NCI-H2227 treated with DMSO at 0.1 percent for 48 hours (cell line): ENCODE data around the gene TBL1X.
A peak's percentile ranks its signal among the peaks of the same experiment; 100 is the strongest.

Experiments
- DNase-seq: peaks from one replicate; lab custom pipeline; 2025; lab: John Stamatoyannopoulos, UW

The TBL1X gene

DNA sequence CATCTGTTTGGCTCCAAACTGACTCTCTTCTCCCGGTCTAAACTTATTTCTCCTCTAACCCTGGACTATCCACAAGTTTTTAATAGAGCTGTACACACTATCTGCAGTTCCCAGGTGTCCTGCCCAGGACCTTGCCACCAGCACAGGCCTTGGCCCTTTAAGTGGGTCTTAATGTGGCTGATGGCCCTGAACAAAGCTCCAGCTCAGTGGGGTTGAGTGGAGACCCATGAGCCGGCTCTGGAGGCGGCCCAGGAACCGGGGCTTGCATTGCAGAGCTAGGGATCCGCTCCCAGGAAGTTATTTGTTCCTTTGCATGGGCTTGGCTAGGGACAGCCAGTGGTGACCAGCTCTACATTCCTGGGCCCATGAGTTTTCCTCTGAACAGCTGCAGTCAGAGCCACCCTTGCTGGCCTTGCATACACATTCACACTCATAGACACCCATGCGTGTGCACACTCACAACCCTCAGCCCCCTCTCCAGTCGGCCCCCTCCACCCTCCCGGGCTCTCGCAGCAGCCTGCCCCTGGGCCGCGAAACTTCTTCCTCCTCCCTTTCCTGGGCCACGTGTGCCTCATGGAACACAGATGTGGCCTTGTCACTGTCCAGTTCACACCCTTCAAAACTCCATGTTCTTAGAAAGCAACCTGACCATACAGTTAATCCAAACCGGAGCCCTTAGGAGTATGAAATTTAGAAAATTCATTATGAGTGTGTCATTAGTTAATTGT lies 242.6 kb downstream of the TBL1X start:
- DNase-seq: no peak

DNA sequence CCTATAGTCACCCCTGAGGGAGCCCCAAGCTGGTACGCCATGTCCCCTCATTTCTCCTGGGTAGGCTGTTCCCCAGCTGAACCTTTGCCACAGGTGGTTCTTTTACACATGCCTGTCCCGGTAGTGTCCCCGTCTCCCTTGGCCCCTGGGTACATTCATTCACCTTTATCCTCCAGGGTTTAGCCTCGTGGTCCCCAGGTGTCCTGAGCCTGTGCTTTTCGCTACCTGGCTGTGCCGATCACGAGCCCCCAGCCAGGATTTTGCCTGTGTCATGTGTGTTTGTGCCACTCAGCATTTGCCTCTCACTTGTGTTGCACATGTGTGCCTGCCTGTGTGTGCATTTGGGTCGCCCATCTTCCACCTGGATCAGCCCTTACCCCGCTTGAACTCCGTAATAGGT lies 243.2 kb downstream of the TBL1X start:
- no peak for DNase-seq

DNA sequence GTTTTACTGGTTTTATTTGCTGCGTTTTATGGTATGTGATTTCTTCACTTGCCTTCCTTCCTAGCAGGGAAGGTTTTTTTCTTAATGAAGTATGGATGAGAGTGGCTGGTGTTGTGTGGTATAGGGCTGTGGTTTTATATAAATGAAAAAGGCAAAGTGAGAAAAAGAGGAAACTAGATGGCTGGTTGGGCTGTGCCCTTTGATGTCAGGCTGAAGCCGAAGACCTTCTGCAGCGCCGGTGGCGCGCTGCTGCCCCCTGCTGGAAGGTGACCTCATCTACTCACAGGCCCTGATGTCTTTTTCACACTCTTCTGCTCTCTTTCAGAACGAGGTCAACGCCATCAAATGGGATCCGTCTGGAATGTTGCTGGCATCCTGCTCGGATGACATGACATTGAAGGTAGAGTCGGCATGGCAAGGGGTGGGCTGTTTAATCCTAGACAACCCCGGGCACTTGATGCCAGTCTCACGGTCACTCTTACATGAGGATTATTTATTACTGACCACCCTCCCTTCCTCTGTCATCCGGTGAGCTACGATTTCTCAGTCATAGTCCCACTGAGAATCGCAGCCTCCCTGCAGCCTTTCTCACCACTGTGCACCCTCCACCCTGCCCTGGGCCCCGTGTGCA lies 244.2 kb downstream of the TBL1X start:
- DNase-seq: peak; percentile 70

DNA sequence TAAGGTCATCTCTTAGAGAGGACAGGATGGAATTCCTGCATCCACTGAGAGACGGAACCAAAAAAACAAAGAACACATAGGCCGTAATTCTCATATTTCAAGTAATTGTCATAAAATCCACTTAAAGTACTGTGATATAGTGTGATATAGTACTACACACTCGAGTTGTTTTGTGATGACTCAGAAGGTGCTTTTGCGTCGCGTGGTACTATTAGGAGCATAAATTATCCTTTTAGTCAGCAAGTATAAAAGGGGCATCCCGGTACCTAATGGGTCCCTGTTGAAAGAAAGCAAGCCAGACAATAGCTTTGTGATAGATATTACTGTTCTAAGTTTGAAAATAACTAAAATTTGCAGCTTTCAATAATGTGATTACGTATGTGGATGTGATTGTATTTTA lies 245.5 kb downstream of the TBL1X start:
- DNase-seq: no peak

DNA sequence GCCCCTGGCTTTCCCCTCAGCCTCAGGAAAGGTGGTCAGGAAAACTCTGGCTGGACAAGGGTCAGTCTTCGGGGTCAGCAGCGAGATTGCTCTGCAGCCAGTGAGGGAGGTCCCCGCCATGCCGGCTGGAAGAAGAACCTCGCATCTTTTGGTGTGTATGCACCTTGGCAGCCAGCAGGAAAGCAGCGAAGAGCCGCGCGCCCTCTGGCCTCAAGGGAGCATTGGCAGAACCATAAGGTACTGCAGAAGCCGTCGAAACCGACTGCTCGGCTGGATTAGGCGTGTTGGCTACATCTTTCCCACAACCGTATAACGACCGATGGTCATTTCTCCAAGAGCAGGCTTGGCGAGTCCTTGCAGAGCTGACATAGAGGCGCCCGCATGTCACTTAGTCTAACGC lies 252.5 kb downstream of the TBL1X start:
- no peak for DNase-seq

DNA sequence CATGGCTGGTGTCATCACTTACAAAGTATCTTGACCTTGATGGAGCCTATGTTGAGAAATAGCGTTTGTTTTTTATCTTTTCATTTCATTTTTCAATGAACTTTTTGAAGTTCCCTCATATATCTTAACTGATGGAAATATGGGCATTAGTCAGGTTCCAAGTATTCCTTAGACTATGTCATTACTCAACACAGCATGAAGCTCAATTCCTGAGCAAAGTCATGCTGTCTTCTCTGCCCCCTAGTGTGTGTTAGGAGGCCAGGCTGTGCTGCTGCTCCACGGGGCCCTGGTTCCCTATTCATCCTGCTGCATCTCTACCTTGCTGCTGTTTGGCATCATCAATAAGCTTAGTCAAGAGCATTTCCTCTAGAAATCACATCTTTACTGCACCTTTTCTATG lies 259.9 kb downstream of the TBL1X start:
- no peak for DNase-seq

DNA sequence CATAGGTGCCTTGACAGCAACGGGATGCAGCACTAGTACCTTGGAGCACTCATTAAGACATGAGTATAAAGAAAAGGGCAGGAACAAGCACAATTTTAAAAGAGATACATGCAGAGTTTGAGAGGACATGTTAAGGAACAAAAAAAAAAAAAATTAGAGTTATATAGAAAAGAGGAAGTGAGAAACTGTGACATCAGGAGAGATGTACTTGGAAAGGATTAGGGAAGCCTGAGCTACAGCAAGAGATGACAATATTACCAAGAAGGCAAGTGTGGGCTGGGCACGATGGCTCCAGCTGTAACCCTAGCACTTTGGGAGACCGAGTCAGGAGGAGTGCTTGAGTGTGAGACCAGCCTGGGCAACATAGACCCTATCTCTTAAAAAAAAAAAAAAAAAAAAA lies 263.4 kb downstream of the TBL1X start:
- DNase-seq: no peak

DNA sequence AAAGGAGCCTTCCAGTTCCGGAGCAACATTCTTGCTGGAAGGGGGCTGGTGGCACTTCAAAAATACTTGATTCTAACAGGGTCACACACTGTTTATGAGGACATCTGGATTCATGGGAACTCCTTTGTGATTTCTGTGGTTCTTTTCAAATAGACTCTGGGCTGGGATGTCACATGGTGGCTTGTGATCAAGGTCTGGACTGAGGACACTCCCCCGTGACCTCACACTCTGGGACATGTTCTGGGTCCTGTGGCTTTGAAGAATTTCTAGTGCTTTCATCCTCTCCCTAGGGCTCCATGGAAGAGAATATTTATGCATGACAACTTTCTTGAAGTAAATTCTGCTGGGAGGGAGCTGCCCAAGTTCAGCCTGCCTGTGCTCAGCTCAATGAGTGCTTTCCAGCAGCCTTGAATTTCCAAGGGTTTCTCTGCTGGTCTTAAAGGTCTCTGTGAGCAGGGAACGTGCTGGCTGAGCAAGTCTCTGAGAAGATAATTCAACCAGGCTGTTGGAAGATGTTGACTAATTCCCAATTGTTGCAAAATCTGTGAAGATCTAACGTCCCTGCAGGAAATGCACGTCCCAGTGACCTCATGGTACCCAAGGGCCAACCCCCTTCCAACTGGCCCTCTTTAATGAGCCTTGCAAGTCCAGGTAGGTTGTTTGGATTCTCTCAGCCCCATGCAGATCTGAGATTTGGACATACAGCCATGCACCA lies 264.5 kb downstream of the TBL1X start:
- DNase-seq: no peak

DNA sequence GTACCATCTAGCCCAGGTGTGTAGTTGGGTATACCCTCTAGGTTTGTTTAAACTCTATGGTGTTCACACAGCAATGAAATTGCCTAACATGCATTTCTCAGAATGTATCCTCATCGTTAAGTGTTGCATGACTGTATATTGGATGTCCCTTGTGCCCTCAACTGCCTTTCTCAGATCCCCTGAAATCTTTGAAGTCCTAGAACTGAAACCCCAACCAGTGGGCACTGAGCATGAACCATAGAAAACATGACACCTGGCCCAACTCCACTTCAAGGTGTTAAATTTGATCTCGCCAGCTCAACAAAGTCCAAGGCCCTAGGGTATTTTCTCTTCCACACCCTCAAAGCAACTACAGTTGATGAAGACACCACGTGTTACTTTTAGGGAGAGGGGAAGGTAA lies 265.2 kb downstream of the TBL1X start:
- no peak for DNase-seq

DNA sequence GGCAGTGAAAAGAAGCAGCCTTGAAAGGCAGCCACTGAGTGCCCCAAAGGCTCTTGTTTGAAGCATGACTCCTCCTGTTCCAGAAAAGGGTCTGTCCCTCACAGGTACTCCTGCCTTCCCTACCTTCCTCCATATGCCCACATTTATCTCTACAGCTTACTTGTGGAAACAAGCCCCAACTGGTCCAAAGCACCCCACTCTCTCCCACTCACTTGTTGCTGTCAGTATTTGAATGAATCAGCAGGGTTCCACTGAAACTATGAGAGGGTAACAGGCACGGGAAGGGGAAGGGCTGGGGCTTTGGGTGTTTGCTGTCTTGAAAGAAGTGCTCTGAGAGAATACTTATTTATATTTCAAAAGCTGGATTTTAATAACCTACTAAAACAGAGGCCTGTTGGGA lies 265.9 kb downstream of the TBL1X start:
- DNase-seq: no peak

DNA sequence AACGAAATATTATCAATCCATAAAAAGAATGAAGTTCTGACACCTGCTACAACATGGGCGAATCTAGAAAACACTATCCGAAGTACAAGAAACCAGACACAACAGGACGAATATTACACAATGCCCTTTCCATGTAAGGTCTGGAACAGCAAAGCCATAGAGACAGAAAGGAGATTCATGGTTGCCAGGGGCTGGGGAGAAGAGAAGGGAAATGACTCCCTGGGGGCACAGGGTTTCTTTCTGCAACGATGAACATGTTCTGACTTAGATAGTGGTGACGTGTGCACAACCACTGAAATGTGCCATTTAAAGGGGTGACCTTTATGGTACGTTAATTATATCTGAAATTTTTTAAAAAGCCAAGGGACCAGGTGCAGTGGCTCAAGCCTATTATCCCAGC lies 272.5 kb downstream of the TBL1X start:
- DNase-seq: no peak

DNA sequence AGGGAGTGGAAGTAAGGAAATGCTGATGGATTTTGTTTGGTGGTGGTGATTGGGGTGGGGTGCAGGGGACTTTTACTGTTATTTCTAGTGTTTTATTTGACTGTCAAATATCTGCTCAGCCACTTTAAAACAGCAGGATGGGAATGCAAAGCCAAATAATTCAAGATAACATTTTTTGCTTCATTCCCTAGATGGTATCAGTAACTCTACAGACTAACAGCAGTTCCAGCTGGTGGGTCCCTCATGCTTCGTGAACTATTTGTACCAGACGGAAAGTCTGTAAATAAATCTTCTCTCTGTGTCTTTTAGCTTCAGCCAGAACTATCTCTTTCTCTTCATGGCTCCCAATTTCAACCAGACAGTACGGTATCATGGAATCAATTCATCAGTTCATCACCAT lies 273.3 kb downstream of the TBL1X start:
- no peak for DNase-seq

DNA sequence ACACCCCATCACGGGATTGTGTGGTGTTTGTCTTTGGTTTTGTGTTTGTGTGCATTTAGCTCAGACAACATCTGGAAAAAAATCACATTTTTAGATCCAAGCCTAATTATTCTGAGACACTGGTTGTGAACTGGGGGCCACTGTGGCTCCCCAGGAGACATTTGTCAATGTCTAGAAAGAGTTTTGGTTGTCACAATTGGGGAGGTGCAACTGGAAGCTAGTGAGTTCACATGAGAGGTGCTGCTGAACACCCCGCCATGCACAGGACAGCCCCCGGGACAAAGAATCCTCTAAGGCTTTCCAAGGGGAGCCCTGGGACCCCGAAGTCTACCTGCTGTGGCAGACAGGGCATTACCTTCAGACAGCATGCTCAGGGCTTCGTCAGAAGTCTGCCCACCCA lies 274.3 kb downstream of the TBL1X start:
- no peak for DNase-seq

DNA sequence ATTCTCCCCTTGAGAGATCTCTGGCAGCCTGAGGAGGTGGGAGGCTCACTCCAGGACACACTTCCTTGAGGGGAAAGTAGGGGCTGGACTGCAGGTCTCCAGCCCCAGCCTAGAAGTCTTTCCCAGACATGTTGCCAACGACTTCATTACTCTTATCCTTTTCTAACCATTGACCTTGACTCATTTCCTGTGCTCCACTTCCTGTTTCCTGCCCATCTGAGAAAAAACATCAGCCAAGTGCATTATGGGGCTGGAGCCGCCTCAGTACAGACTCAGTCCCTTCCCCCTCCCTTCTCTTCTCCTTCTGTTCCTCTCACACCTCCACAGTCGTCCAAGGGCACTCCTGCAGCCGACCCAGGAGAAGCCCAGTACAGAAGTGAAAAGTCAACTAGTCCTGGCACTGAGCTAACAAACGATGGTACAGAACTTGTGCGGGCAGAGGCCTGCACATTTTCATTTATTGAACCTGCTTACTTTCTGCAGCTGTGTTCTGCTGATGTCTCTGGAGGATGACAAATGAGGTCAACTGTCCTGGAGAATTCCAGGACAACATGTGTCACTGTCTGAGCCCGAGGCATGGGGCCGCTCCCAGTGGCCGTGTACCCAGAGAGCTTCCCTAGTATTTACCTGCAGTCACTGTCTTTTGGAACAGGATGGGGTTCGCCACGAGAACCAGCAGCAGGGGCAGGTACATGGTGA lies 280.7 kb downstream of the TBL1X start:
- no peak for DNase-seq

DNA sequence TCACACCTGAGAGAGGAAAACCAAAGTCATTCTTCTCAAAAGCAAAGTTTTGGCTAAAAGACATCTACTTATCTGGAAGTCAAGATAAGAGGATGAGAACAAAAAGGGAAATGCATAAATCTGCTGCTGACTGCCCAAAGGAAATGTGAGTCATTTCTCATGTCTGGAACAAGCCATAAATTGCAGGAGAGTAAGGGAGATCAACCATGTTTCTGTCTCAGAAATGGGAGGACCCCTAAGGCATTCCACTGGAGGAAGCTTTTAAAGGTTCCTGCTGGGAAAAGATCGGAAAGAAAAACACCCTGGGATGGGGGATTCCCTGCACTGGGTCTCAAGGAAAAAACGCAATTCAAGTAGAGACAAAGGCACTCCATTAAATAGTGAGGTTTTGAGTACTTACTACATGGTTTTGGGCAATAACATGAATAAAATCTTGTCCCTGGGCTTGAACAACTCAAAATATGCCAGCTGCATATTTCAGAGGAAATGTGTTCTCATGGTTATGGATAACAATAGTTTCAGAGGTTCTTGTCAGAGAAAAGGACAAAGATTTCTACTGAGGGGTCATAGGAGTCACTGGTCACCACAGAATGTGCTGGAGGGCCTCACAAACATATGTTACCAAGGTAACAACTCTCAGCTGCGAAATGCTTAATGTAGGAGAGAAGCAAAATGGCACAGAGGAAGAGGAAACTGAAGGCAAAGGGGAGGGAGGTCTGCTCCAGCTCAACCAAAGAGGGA lies 281.5 kb downstream of the TBL1X start:
- no peak for DNase-seq

DNA sequence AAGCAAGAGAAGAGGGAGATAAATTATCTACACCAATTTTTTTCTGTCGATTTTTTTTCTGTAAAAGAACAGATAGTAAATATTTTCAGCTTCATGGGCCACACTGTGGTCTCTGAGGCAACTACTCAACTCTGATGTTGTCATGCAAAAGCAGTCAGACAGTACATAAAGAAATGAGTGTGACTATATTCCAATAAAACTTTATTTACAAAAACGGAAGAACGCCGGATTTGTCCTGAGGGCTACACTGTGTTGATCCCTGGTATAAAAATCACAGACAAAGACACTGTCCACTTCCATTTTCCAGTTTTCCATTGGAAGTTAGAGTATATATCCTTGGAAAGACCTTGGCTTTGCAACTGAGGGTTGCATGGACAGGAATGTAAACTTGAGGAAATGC lies 282.8 kb downstream of the TBL1X start:
- no peak for DNase-seq

DNA sequence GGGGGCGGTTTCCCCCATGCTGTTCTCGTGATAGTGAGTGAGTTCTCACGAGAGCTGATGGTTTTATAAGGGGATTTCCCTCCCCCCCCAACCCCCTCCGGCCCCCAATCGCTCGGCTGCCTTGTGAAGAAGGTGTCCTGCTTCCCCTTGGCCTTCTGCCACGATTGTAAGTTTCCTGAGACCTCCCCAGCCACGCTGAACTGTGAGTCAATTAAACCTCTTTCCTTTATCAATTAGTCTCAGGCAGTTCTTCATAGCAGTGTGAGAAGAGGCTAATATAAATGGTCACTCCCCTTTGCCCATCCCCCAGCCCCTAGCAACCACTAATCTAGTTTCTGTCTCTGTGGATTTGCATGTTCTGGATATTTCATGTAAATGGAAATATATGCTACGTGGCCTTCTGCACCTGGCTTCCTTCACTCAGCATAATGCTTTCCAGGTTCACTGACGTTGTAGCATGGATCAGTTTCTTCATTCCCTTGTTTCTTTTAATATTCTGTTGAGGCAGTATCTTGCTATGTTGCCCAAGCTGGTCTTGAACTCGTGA lies 284.4 kb downstream of the TBL1X start:
- no peak for DNase-seq

DNA sequence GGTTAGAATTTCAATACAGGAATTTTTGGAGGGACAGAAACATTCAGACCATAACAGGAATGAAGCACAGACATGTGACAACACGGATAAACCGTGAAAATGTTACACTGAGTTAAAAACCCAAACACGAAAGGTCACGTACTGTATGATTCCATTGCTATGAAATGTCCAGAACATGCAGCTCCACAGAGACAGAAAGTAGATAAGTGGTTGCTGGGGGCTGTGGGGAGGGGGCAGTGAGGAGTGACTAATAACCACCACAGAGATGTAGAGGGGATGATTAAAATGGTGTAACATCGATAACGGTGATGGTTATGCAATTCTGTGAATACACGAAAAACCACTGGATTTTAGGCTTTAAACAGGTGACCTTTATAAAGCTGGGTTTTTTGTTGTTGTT lies 292.5 kb downstream of the TBL1X start:
- DNase-seq: no peak

DNA sequence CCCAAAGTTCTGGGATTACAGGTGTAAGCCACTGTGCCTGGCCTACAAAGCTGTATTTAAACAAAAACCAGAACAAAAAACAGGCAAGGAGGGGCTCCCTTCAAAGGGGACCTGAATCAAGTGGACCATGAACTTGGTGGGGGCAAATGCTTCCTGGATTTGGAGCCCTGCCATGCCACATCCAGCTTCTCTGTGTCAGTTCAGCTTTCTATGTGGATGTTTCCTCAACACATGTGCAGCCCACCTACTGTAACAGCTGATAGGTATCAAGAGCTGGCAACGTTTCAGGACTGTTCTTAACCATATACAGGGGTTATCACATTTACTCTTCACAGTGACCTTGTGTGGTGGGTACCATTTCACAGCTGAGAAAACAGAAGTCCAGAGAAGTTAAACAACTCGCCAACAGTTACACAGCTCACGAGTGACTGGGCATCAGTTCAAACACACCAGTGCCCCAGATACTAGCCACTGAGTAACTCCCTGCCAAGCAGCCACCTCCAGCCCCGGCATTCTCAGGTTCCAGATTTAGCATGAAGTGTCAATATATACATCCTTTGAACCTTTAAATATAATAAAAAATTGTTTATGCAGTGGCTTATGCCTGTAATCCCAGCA lies 293.3 kb downstream of the TBL1X start:
- DNase-seq: no peak

DNA sequence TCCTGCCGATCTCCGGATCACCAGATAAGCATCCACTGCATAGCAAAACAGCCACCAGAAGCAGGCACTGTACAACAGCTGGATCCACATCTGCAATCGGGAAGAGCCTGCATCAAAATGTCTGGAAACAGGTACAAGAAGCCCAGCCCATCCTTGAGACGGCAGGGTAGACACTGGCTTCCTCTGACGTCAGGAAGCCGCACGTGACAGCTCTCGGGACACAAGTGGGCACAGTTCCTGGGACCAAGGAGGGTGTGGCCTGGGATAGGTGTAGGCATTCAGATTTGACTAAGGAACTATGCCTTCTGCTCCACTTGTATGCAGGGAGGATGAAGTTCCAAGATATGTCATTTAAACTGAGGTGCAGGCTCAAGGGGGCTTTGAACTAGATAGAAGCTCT lies 294.5 kb downstream of the TBL1X start:
- DNase-seq: peak; percentile 2

DNA sequence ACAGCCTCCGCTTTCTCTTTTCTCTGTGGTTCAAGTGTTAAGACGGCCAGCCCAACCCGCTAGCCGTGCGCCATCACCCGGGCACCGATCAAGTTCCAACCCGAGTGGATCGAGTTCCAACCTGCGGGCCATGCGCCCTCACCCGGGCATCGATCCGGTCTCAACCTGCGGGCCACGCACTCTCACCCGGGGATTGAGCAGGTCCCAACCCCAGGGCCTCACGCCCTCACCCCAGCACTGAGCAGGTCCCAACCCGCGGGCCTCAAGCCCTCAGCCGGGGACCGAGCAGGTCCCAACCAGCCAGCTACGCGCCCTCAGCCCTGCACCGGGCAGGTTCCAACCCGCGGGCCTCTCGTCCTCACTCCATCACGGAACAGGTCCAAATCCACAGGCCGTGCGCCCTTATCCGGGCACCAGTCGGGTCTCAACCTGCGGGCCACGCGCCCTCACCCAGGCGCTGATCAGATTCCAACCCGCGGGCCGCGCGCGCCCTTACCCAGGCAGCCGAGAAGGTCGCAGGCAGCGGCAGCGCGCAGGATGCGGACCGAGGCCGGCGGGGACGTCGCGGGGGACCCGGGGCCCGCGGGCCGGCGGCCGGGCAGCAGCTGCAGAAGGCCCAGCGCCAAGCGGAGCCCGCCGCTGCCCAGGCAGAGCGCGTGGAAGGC lies 300.3 kb downstream of the TBL1X start:
- DNase-seq: no peak
